GM12878 (cell line): Measurements from ENCODE around the gene CC2D2B.

Experiments
- BHLHE40 ChIP-seq, 2 experiments: fragments of 450-650 bp in 1 of 2; IDR thresholded peaks; 2 replicates each; pipeline ENCODE4 v1.6.1; 2011 to 2017; ENCODE audit warnings: low read depth in 2 of 2, borderline replicate concordance in 1 of 2, improper control_type of control experiment in 1 of 2, low read length in 1 of 2, mild to moderate bottlenecking in 1 of 2
- CBFB ChIP-seq: IDR thresholded peaks from 2 replicates; pipeline ENCODE4 v1.6.1; 2016; ENCODE audit warnings: antibody characterized with exemption, low read depth
- CBX3 ChIP-seq: fragments of 200-600 bp; sonication (generic); IDR thresholded peaks from 2 replicates; pipeline ENCODE4 v1.6.1; 2016; ENCODE audit warnings: low read depth, borderline replicate concordance
- EZH2 ChIP-seq: IDR thresholded peaks from 2 replicates; pipeline ENCODE4 v1.6.1; 2012; ENCODE audit warnings: low read depth, mild to moderate bottlenecking, control low read depth, inconsistent platforms, low read length, borderline replicate concordance; ENCODE audit not compliant: control insufficient read depth
- MXI1 ChIP-seq: fragments of 150-350 bp; IDR thresholded peaks from 2 replicates; pipeline ENCODE4 v1.6.1; 2011; ENCODE audit warnings: low read depth, mild to moderate bottlenecking, inconsistent platforms, low read length, improper control_type of control experiment
- NFYB ChIP-seq: IDR thresholded peaks from 2 replicates; pipeline ENCODE4 v1.6.1; 2011; ENCODE audit warnings: low read depth, mild to moderate bottlenecking, low read length, improper control_type of control experiment, moderate library complexity; ENCODE audit not compliant: insufficient read depth
- POLR2A ChIP-seq: IDR thresholded peaks from 2 replicates; pipeline ENCODE4 v1.6.1; 2011; ENCODE audit warnings: low read depth, mild to moderate bottlenecking, low read length
- SIN3A ChIP-seq: IDR thresholded peaks from 2 replicates; pipeline ENCODE4 v1.6.1; 2012; ENCODE audit warnings: low read depth, low read length, improper control_type of control experiment
- ZNF217 ChIP-seq: fragments of 450-650 bp; IDR thresholded peaks from 2 replicates; pipeline ENCODE4 v1.6.1; 2017; ENCODE audit warnings: antibody characterized with exemption, mild to moderate bottlenecking
- TF ChIP-seq, protein P1 (sequence below), 3 experiments: IDR thresholded peaks in 2 of 3; conservative IDR thresholded peaks in 1 of 3; 2 replicates each; pipeline ENCODE4 v1.5.1; 2011; ENCODE audit warnings: low read depth in 3 of 3, low read length in 3 of 3, mild to moderate bottlenecking in 3 of 3, control low read depth in 2 of 3, moderate library complexity in 2 of 3, inconsistent platforms in 1 of 3, mixed read lengths in 1 of 3; ENCODE audit not compliant: control insufficient read depth in 2 of 3, insufficient read depth in 1 of 3; ENCODE audit errors: extremely low read depth in 1 of 3

DNA sequence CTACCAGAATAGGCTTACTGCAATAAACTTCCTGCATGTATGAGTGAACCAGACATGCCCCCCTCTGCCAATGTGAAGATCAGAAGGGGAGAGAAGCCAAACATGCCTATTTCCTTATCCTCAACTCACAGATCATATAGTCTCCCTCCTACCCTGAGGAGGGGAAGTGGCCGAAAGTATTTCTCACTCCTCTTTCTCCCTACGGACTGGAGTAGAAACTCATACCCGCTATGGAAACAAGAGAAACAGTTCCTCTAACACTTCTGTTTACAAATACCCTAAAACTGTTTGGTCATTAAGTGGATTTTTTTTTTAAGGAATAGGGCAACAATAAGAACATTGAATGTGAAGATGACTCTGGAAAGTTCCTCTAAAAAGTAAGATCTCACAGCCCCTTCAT lies 167.0 kb downstream of the CC2D2B start:
- TF ChIP-seq NFYB = no peak
- no peak for TF ChIP-seq EZH2
- no peak for TF ChIP-seq MXI1
- TF ChIP-seq CBFB = no peak
- no peak for TF ChIP-seq CBX3
- TF ChIP-seq, protein P1, sequence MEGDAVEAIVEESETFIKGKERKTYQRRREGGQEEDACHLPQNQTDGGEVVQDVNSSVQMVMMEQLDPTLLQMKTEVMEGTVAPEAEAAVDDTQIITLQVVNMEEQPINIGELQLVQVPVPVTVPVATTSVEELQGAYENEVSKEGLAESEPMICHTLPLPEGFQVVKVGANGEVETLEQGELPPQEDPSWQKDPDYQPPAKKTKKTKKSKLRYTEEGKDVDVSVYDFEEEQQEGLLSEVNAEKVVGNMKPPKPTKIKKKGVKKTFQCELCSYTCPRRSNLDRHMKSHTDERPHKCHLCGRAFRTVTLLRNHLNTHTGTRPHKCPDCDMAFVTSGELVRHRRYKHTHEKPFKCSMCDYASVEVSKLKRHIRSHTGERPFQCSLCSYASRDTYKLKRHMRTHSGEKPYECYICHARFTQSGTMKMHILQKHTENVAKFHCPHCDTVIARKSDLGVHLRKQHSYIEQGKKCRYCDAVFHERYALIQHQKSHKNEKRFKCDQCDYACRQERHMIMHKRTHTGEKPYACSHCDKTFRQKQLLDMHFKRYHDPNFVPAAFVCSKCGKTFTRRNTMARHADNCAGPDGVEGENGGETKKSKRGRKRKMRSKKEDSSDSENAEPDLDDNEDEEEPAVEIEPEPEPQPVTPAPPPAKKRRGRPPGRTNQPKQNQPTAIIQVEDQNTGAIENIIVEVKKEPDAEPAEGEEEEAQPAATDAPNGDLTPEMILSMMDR (IDR thresholded peaks at IDR 0.05 in 2 of 3, conservative IDR thresholded peaks at IDR 0.05 in 1 of 3; ENCODE audit: control insufficient read depth in 2 of 3, extremely low read depth in 1 of 3, insufficient read depth in 1 of 3, low read depth in 3 of 3, low read length in 3 of 3) = no peak
- no peak for TF ChIP-seq POLR2A
- TF ChIP-seq ZNF217 = no peak
- no peak for TF ChIP-seq SIN3A
- TF ChIP-seq BHLHE40 (IDR thresholded peaks at IDR 0.05; ENCODE audit: borderline replicate concordance in 1 of 2, low read depth in 2 of 2, low read length in 1 of 2) = no peak
